ENCODE measurements around the gene LMAN1.

DNA sequence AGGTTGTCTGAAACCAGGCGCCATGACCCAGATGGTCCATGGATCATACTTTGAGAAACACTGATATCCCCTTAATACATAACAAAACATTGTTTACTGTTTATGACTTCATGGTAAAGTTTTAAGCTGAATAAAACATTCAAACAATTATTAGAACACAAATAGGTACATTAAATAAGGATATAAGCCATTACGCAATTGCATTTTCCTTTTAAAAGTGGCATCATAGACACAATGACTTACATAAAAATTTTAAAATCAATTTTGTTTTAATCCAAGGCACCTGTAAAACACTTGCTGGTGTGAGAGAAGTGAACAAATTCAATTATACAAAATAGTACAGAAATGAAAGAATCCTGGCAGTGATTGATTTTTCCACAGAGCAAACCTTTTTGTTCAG is 30.4 kb downstream of the LMAN1 start:
- TF ChIP-seq EZH2 (IDR thresholded peaks at IDR 0.05; ENCODE audit: low read depth, unreplicated experiment) (no peak), POLR2AphosphoS5 (IDR thresholded peaks at IDR 0.05; ENCODE audit: low read depth) (no peak), NANOG (IDR thresholded peaks at IDR 0.05; ENCODE audit: borderline replicate concordance) (no peak), REST (IDR thresholded peaks at IDR 0.05; ENCODE audit: unreplicated experiment) (no peak)
- TF ChIP-seq, protein P1, sequence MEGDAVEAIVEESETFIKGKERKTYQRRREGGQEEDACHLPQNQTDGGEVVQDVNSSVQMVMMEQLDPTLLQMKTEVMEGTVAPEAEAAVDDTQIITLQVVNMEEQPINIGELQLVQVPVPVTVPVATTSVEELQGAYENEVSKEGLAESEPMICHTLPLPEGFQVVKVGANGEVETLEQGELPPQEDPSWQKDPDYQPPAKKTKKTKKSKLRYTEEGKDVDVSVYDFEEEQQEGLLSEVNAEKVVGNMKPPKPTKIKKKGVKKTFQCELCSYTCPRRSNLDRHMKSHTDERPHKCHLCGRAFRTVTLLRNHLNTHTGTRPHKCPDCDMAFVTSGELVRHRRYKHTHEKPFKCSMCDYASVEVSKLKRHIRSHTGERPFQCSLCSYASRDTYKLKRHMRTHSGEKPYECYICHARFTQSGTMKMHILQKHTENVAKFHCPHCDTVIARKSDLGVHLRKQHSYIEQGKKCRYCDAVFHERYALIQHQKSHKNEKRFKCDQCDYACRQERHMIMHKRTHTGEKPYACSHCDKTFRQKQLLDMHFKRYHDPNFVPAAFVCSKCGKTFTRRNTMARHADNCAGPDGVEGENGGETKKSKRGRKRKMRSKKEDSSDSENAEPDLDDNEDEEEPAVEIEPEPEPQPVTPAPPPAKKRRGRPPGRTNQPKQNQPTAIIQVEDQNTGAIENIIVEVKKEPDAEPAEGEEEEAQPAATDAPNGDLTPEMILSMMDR (conservative IDR thresholded peaks at IDR 0.05; ENCODE audit: low read depth in 2 of 2) = no peak
- TF ChIP-seq, protein P2, sequence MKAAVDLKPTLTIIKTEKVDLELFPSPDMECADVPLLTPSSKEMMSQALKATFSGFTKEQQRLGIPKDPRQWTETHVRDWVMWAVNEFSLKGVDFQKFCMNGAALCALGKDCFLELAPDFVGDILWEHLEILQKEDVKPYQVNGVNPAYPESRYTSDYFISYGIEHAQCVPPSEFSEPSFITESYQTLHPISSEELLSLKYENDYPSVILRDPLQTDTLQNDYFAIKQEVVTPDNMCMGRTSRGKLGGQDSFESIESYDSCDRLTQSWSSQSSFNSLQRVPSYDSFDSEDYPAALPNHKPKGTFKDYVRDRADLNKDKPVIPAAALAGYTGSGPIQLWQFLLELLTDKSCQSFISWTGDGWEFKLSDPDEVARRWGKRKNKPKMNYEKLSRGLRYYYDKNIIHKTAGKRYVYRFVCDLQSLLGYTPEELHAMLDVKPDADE (IDR thresholded peaks at IDR 0.05) = no peak
